ENCODE data around the gene CIAO1.
"Not testable (repeated sequence)": the region's sequence is repeated elsewhere in the genome, so short reads cannot be mapped to it uniquely, and the experiment has no call there.

CIAO1 gene

GRCh38 chr2:96264656-96265348 lies 1.2 kb upstream of the CIAO1 start:
- H3K27ac ChIP-seq (ENCODE audit: low read length): no peak overlapping the region
- H3K9ac ChIP-seq (ENCODE audit: low read depth, low read length): peak overlapping the region; percentile 82; the same call in 1 of the 2 replicates
- H3K4me1 ChIP-seq (ENCODE audit: insufficient read depth, low read length): peaks cover 18% of the 10 kb centered on the region
- H3K36me3 ChIP-seq (ENCODE audit: insufficient read depth, low read depth, low read length): peaks cover 25% of the 10 kb centered on the region
- no peaks in the 10 kb centered on the region for H3K9me3 ChIP-seq (ENCODE audit: insufficient read depth, low read depth, low read length)
- H3K27me3 ChIP-seq (ENCODE audit: insufficient read depth, low read length): no peaks in the 10 kb centered on the region
- H3K4me3 ChIP-seq (ENCODE audit: low read length): peak overlapping the region; percentile 96

GRCh38 chr2:96265349-96265839 lies 631 bp upstream of the CIAO1 start:
- peaks cover 16% of the 10 kb centered on the region for H3K4me1 ChIP-seq (ENCODE audit: insufficient read depth, low read length)
- H3K27ac ChIP-seq (ENCODE audit: low read length): no peak overlapping the region

GRCh38 chr2:96267159-96267971 lies 1.3 kb downstream of the CIAO1 start:
- Histone ChIP-seq H3K27ac (ENCODE audit: low read length) (no peak overlapping the region), H3K36me3 (ENCODE audit: insufficient read depth, low read depth, low read length) (peaks cover 43% of the 10 kb centered on the region), H3K9me3 (ENCODE audit: insufficient read depth, low read depth, low read length) (no peaks in the 10 kb centered on the region), H3K9ac (ENCODE audit: low read depth, low read length) (0 out of 2 replicates have a peak overlapping the region, but pooled peaks have one; percentile 86), H3K27me3 (ENCODE audit: insufficient read depth, low read length) (no peaks in the 10 kb centered on the region), H3K4me1 (ENCODE audit: insufficient read depth, low read length) (peaks cover 7% of the 10 kb centered on the region), H3K4me3 (ENCODE audit: low read length) (peak overlapping the region; percentile 96)

More at GRCh38 chr2:96265349-96265839, 631 bp upstream of the CIAO1 start:
- Histone ChIP-seq H3K27me3 (ENCODE audit: insufficient read depth, low read length) (no peaks in the 10 kb centered on the region), H3K4me3 (ENCODE audit: low read length) (peak overlapping the region; percentile 96), H3K9ac (ENCODE audit: low read depth, low read length) (peak overlapping the region; percentile 82; the same call in 1 of the 2 replicates), H3K9me3 (ENCODE audit: insufficient read depth, low read depth, low read length) (no peaks in the 10 kb centered on the region), H3K36me3 (ENCODE audit: insufficient read depth, low read depth, low read length) (peaks cover 25% of the 10 kb centered on the region)

GRCh38 chr2:96271995-96272394 lies 6.0 kb downstream of the CIAO1 start:
- Histone ChIP-seq H3K4me3 (ENCODE audit: low read length) (no peak overlapping the region), H3K9ac (ENCODE audit: low read depth, low read length) (no peak overlapping the region), H3K9me3 (ENCODE audit: insufficient read depth, low read depth, low read length) (no peaks in the 10 kb centered on the region), H3K4me1 (ENCODE audit: insufficient read depth, low read length) (no peaks in the 10 kb centered on the region), H3K36me3 (ENCODE audit: insufficient read depth, low read depth, low read length) (peaks cover 81% of the 10 kb centered on the region), H3K27ac (ENCODE audit: low read length) (no peak overlapping the region), H3K27me3 (ENCODE audit: insufficient read depth, low read length) (no peaks in the 10 kb centered on the region)

- Histone ChIP-seq H3K27me3 (ENCODE audit: insufficient read depth, low read length) (no peaks in the 10 kb centered on the region), H3K4me1 (ENCODE audit: insufficient read depth, low read length) (no peaks in the 10 kb centered on the region), H3K9ac (ENCODE audit: low read depth, low read length) (no peak overlapping the region), H3K36me3 (ENCODE audit: insufficient read depth, low read depth, low read length) (peaks cover 86% of the 10 kb centered on the region), H3K4me3 (ENCODE audit: low read length) (no peak overlapping the region), H3K27ac (ENCODE audit: low read length) (no peak overlapping the region), H3K9me3 (ENCODE audit: insufficient read depth, low read depth, low read length) (no peaks in the 10 kb centered on the region)
These were observed 7.7 kb downstream of the CIAO1 start for GRCh38 chr2:96273763-96274162.

- Histone ChIP-seq H3K27ac (ENCODE audit: low read length) (no peak overlapping the region), H3K4me1 (ENCODE audit: insufficient read depth, low read length) (no peaks in the 10 kb centered on the region), H3K9ac (ENCODE audit: low read depth, low read length) (no peak overlapping the region), H3K9me3 (ENCODE audit: insufficient read depth, low read depth, low read length) (no peaks in the 10 kb centered on the region), H3K27me3 (ENCODE audit: insufficient read depth, low read length) (no peaks in the 10 kb centered on the region), H3K36me3 (ENCODE audit: insufficient read depth, low read depth, low read length) (peaks cover 86% of the 10 kb centered on the region), H3K4me3 (ENCODE audit: low read length) (no peak overlapping the region)
These were observed 8.5 kb downstream of the CIAO1 start for GRCh38 chr2:96274355-96275056.

- no peak overlapping the region for H3K4me3 ChIP-seq (ENCODE audit: low read length)
- H3K27ac ChIP-seq (ENCODE audit: low read length): no peak overlapping the region
- no peaks in the 10 kb centered on the region for H3K4me1 ChIP-seq (ENCODE audit: insufficient read depth, low read length)
- no peak overlapping the region for H3K9ac ChIP-seq (ENCODE audit: low read depth, low read length)
- no peaks in the 10 kb centered on the region for H3K27me3 ChIP-seq (ENCODE audit: insufficient read depth, low read length)
- no peaks in the 10 kb centered on the region for H3K9me3 ChIP-seq (ENCODE audit: insufficient read depth, low read depth, low read length)
- H3K36me3 ChIP-seq (ENCODE audit: insufficient read depth, low read depth, low read length): peaks cover 97% of the 10 kb centered on the region
These were observed 10.9 kb downstream of the CIAO1 start for GRCh38 chr2:96276787-96277499.

- H3K36me3 ChIP-seq (ENCODE audit: insufficient read depth, low read depth, low read length): peaks cover 100% of the 10 kb centered on the region
- H3K27ac ChIP-seq (ENCODE audit: low read length): no peak overlapping the region
- H3K4me3 ChIP-seq (ENCODE audit: low read length): no peak overlapping the region
- H3K9ac ChIP-seq (ENCODE audit: low read depth, low read length): no peak overlapping the region
- no peaks in the 10 kb centered on the region for H3K9me3 ChIP-seq (ENCODE audit: insufficient read depth, low read depth, low read length)
- H3K4me1 ChIP-seq (ENCODE audit: insufficient read depth, low read length): no peaks in the 10 kb centered on the region
- H3K27me3 ChIP-seq (ENCODE audit: insufficient read depth, low read length): no peaks in the 10 kb centered on the region
These were observed 21.3 kb downstream of the CIAO1 start for GRCh38 chr2:96287273-96287856.

GRCh38 chr2:96291751-96292150 lies 25.7 kb downstream of the CIAO1 start:
- Histone ChIP-seq H3K27me3 (ENCODE audit: insufficient read depth, low read length) (no peaks in the 10 kb centered on the region), H3K4me1 (ENCODE audit: insufficient read depth, low read length) (no peaks in the 10 kb centered on the region), H3K4me3 (ENCODE audit: low read length) (no peak overlapping the region), H3K36me3 (ENCODE audit: insufficient read depth, low read depth, low read length) (peaks cover 100% of the 10 kb centered on the region), H3K9ac (ENCODE audit: low read depth, low read length) (no peak overlapping the region), H3K9me3 (ENCODE audit: insufficient read depth, low read depth, low read length) (no peaks in the 10 kb centered on the region), H3K27ac (ENCODE audit: low read length) (no peak overlapping the region)

- not testable (repeated sequence) for H3K27ac ChIP-seq (ENCODE audit: low read length); H3K9ac ChIP-seq (ENCODE audit: low read depth, low read length); H3K27me3 ChIP-seq (ENCODE audit: insufficient read depth, low read length); H3K4me3 ChIP-seq (ENCODE audit: low read length); H3K4me1 ChIP-seq (ENCODE audit: insufficient read depth, low read length); H3K9me3 ChIP-seq (ENCODE audit: insufficient read depth, low read depth, low read length)
- H3K36me3 ChIP-seq (ENCODE audit: insufficient read depth, low read depth, low read length): peaks cover 100% of the 10 kb centered on the region
These were observed 28.2 kb downstream of the CIAO1 start for GRCh38 chr2:96294271-96294670.

GRCh38 chr2:96296925-96297324 lies 30.9 kb downstream of the CIAO1 start:
- Histone ChIP-seq H3K4me3 (ENCODE audit: low read length) (no peak overlapping the region), H3K27me3 (ENCODE audit: insufficient read depth, low read length) (no peaks in the 10 kb centered on the region), H3K9ac (ENCODE audit: low read depth, low read length) (no peak overlapping the region), H3K27ac (ENCODE audit: low read length) (no peak overlapping the region), H3K4me1 (ENCODE audit: insufficient read depth, low read length) (no peaks in the 10 kb centered on the region), H3K9me3 (ENCODE audit: insufficient read depth, low read depth, low read length) (no peaks in the 10 kb centered on the region), H3K36me3 (ENCODE audit: insufficient read depth, low read depth, low read length) (peaks cover 100% of the 10 kb centered on the region)

Data from iPS-20b (cell line).